NCI-H1092 treated with DMSO at 0.1 percent for 48 hours (cell line): ENCODE results near the gene PNPLA7.
"Not testable (repeated sequence)": the region's sequence is repeated elsewhere in the genome, so short reads cannot be mapped to it uniquely, and the experiment has no call there.

ENCODE experiments used
- DNase-seq: peaks from one replicate; lab custom pipeline; 2025; lab: John Stamatoyannopoulos, UW

Gene PNPLA7

GRCh38 chr9:137513801-137514570, 36.2 kb downstream of the PNPLA7 start:
- DNase-seq: not testable (repeated sequence)

GRCh38 chr9:137513136-137513535, 37.1 kb downstream of the PNPLA7 start:
- DNase-seq: not testable (repeated sequence)

- no peak for DNase-seq
Measured at GRCh38 chr9:137511758-137512463, 38.3 kb downstream of the PNPLA7 start.

GRCh38 chr9:137511126-137511525, 39.1 kb downstream of the PNPLA7 start:
- DNase-seq: not testable (repeated sequence)

DNA sequence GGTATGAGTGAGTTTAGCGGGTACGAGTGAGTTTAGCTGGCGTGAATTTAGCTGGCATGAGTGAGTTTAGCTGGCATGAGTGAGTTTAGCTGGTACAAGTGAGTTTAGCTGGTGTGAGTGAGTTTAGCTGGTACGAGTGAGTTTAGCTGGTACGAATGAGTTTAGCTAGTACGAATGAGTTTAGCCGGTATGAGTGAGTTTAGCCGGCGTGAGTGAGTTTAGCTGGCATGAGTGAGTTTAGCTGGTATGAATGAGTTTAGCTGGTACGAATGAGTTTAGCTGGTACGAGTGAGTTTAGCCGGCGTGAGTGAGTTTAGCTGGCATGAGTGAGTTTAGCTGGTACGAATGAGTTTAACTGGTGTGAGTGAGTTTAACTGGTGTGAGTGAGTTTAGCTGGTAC, 41.0 kb downstream of the PNPLA7 start:
- DNase-seq: no peak

DNA sequence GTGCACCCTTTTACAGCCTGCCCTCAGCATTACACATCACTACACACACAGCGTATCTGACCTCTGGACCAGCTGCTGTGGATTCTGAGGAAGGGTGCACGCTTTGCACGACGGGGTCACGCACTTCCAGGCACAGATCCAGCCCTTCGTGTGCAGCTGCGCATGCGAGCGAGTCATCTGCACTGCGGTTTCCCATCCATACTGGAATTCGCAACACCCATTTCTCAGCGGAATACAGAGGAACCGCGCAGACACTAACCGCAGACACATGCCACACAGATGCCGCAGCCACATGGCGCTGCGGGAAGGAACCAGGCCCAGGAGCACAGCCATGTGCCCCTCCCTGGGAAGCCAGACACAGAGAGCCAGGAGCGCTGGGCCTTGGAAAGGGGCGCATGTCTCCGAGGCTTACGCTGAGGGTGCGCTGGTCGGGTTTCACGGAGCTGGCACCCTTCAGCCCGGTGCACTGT, 43.5 kb downstream of the PNPLA7 start:
- DNase-seq: no peak

DNA sequence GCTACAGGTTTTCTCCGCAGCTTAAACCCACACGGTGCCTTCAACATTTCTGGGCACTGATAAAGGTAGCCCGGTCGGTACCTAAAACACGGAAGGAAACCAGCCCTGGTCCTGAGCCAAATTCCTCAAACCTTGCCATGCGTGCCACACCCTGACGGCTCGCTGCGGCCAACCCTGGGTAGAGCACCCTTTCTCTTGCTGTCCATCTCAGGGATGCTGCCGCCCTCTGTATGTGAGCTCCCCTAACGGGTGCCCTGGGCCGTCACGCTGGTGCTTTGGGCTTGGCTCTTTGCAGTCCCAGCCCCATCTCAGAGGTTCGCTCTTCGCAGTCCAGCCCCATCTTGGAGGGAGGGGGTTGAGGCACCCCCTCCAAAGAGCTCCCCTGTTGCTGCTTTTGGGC, 43.9 kb downstream of the PNPLA7 start:
- DNase-seq: no peak

- no peak for DNase-seq
Measured at GRCh38 chr9:137505421-137506140, 44.6 kb downstream of the PNPLA7 start.

DNA sequence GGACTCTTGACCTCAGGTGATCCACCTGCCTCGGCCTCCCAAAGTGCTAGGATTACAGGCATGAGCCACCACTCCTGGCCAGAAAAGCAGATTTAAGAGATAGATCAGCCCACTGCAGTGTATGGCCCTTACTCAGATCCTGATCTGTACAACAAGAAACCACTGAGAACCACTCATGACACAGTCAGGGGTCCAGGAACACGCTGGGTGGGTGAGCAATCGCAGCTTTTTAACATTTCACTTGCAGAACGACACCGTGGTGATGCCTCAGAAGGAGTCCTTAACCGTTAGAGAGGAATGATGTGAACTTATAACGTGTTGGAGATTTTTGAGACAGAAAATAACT, 45.8 kb downstream of the PNPLA7 start:
- DNase-seq: no peak

- DNase-seq: no peak
Measured at GRCh38 chr9:137502008-137502911, 47.9 kb downstream of the PNPLA7 start.

- DNase-seq: no peak
Measured at GRCh38 chr9:137501457-137501856, 48.7 kb downstream of the PNPLA7 start.

- DNase-seq: no peak
Measured at GRCh38 chr9:137500666-137501397, 49.4 kb downstream of the PNPLA7 start.

DNA sequence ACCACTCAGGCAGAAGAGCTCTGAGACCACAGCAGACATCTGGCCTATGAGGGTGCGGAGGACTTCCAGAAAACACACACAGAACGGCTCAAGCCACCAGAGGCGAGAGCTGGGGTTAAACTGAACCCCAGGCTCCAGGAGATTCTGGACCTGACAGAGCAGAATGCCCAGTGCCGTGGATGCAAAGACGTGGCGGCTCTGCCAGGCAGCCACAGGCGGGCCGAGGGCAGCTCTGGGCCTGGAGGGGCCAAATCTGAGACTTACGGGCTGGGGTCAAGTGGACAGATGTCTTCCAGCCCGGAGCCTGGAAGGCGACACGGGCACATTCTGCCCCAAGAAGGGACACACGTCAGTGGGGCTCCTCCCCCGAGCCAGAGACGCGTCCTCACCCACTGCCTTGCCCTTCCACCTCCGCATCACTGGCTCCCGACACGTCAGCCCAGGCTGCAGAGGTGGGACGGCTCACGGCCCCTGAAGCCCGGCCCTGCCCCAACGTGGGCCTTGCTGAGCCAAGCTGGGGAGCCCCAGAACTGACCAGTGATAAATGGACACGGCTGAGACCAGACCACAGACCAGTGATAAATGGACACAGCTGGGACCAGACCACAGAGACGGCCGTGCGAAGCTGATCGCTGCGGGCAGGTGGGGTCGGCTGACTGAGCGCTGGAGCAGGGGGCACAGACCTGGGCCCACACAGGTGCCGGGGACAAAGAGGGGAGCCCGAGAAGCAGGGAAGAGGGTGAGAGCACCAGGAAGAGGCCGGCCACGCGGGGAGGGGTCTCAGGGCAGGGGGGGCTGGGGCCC, 50.1 kb downstream of the PNPLA7 start:
- DNase-seq: no peak

DNA sequence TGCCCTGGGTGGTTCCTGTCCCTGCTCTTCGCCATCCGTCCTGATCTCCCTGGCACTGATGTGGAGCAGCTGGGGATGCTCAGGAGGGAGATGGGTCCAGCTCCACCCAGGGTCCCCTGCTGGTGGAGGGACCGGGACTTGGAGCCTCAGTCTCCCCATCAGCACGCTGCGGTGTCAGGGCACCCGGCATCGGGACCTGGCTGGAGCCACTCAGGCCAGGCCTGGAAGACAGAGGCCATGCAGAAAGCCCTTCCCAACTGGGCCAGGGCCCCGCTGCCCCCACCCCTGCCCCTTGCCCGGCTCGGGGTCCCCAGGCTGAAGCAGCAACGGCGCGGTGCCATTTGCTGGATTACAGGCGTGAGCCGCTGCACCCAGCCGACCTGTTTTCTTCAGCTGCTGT, 50.8 kb downstream of the PNPLA7 start:
- no peak for DNase-seq

- DNase-seq: no peak
Measured at GRCh38 chr9:137498720-137499150, 51.5 kb downstream of the PNPLA7 start.

DNA sequence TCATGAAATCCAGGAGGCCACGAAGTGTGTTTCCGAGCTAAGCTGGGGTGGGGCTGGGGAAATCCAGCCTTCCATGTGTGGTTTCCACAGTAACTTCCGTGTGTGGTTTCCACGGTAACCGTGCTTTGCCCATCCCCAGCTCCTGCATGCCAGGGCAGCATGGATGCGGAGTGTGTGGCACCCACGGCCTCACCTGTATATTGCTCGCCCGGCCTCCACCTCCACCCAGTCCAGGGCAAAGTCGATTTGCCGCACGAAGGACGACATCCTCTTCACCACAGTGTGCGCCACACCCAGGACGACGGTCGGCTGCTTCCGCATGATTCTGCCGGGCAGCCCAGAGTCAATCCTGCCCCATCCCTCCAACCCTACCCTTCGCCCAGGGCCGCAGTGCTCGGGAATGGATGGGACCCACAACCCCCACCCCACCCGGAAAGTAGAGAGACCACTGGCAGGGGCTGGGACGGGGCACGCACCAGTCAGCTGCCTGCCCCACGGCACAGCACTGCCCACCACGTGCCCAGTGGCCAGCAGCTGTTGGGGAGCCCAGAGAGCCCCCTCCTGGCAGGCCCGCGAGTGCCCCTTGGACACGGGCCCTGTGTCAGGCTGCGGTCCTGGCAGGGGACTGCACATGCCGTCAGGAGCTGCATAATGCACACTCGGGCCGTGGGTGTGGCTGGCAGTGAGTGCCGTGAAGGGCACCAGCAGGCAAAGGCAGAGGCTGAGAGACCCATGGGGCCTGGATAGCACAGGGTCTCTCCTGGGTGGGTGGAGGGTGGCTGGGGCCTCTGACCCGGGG, 52.1 kb downstream of the PNPLA7 start:
- DNase-seq: no peak

DNA sequence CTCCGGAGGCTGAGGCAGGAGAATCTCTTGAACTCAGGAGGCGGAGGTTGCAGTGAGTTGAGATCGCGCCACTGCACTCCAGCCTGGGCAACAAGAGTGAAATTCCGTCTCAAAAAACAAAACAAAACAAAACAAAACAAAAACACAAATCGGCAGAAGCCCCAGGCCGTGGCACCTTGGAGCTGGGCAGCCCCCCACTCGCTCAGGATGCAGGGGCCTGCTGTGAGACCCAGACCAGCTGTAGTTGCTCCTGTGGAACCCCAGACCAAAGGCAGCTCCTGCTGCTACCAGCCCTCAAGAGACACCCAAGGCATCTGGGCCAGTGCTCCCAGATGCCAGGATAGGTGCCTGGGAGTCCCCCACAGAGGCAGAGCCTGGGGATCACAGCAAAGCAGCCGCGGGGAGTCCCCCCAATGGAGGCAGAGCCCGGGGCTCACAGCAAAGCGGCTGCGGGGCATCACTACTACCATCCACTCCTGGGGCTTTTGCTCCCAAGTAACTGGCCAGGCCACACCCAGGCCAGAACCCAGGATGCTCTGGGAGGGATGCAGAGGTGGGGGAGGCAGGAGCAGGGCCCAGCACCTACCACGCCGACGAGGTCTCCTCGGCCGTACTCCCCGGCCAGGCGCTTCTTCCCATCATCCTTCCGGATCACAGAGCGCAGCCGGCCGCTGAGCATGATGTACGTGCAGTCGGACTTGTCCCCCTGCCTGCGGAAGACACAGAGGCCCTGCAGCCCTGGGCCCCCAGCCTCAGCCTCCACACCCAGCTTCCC, 53.4 kb downstream of the PNPLA7 start:
- no peak for DNase-seq

GRCh38 chr9:137494550-137495351, 55.5 kb downstream of the PNPLA7 start:
- no peak for DNase-seq
